ENCODE results near the gene TMEM61. TPM values are rescaled to one million over a fixed set of nuclear protein-coding genes. Genes with fewer than 3 reads are reported as not detected.
"Not testable (repeated sequence)": the region's sequence is repeated elsewhere in the genome, so short reads cannot be mapped to it uniquely, and the experiment has no call there.

The TMEM61 gene
- total and polyA plus RNA-seq, 2 of the 8 experiments (the other 6 are each of a cell fraction or from before 2014, with no cell fraction given), result 0.54 to 1.4 TPM

- not testable (repeated sequence) for H4K91ac ChIP-seq (replicated peaks; ENCODE audit: insufficient read length, low read length); H3K79me1 ChIP-seq (ENCODE audit: low read depth, low read length); H3K9me3 ChIP-seq (ENCODE audit: insufficient read depth in 2 of 2, low read depth in 1 of 2, low read length in 1 of 2); H2BK120ac ChIP-seq (replicated peaks; ENCODE audit: low read depth, low read length); H4K8ac ChIP-seq (ENCODE audit: extremely low read depth, insufficient read depth, low read length); H2BK20ac ChIP-seq (ENCODE audit: low read length); H3K4me1 ChIP-seq (replicated peaks in 1 of 4; ENCODE audit: control insufficient read depth in 3 of 4, insufficient read depth in 4 of 4, low read length in 3 of 4); H3K23ac ChIP-seq (ENCODE audit: insufficient read length); H3K27ac ChIP-seq (ENCODE audit: low read depth, low read length); H3K27me3 ChIP-seq (replicated peaks in 1 of 4; ENCODE audit: control insufficient read depth in 3 of 4, extremely low read depth in 1 of 4, insufficient read depth in 3 of 4, low read length in 3 of 4); H4K5ac ChIP-seq (ENCODE audit: insufficient read length, low read depth, low read length); H2AFZ ChIP-seq (ENCODE audit: low read length); H4K20me1 ChIP-seq (replicated peaks in 1 of 2; ENCODE audit: control insufficient read depth in 1 of 2, insufficient read depth in 2 of 2, low read length in 2 of 2); H3K4me3 ChIP-seq (ENCODE audit: extremely low read depth in 1 of 4, insufficient read depth in 2 of 4, low read depth in 3 of 4, low read length in 4 of 4); H3K79me2 ChIP-seq (ENCODE audit: control insufficient read depth in 1 of 2, insufficient read depth in 2 of 2, low read length in 2 of 2); H2BK15ac ChIP-seq (ENCODE audit: low read length); H3K56ac ChIP-seq (replicated peaks; ENCODE audit: insufficient read length, low read depth, low read length); H2BK12ac ChIP-seq (ENCODE audit: low read depth, low read length); H3K14ac ChIP-seq (ENCODE audit: insufficient read length); H2AK5ac ChIP-seq (ENCODE audit: low read depth, low read length); H3K4ac ChIP-seq (replicated peaks; ENCODE audit: insufficient read length, low read depth, low read length); H3K23me2 ChIP-seq (ENCODE audit: low read depth, low read length); H3K4me2 ChIP-seq (ENCODE audit: insufficient read depth in 1 of 2, low read depth in 2 of 2, low read length in 2 of 2); H3K36me3 ChIP-seq (ENCODE audit: control insufficient read depth in 2 of 4, insufficient read depth in 4 of 4, low read length in 3 of 4); DNase-seq (ENCODE audit: low read depth in 1 of 2, low spot score in 2 of 2); FAIRE-seq; H2BK5ac ChIP-seq (ENCODE audit: low read depth, low read length); H3K9ac ChIP-seq (replicated peaks in 1 of 4; ENCODE audit: extremely low read depth in 1 of 4, low read depth in 3 of 4, low read length in 3 of 4); H3K18ac ChIP-seq (ENCODE audit: extremely low read depth, low read length)
- POLR2A ChIA-PET (ENCODE audit: partially characterized antibody), result interaction anchor here (1.8 kb wide), 1 partner anchor 12 kb away, joined by 5 read pairs; no protein-coding TSS in a partner anchor
- 69% methylated on average over 4 of the region's 4 CpGs; no CpG with 5 or more reads in 1 of the 2 experiments for WGBS, 2 experiments (ENCODE audit: extremely low coverage in 1 of 2, insufficient coverage in 1 of 2, insufficient read length in 1 of 2, insufficient replicate concordance in 2 of 2, low coverage in 1 of 2, low lambda C conversion rate in 2 of 2, missing lambda C conversion rate in 1 of 2)
- CTCF ChIA-PET (ENCODE audit: partially characterized antibody), result interaction anchor here (0.9 to 17.5 kb wide), 11 partner anchors 10 to 82 kb away, joined by 3 to 511 read pairs (median 4); partner anchors contain the start of genes BSND and TMEM61
- 0 out of 2 replicates have a peak, but pooled peaks have one; percentile 34 for TF ChIP-seq BRCA1 (IDR thresholded peaks at IDR 0.05; ENCODE audit: low read depth, low read length)
- TF ChIP-seq YY1 (IDR thresholded peaks at IDR 0.05; ENCODE audit: low read depth, low read length), result peak; percentile 57; the same call in 1 of the 2 replicates
- peak; percentile 47; the same call in 1 of the 2 replicates for TF ChIP-seq CHD2 (IDR thresholded peaks at IDR 0.05; ENCODE audit: low read length)
- peak in 2 of 3 experiments; percentile 22 to 32; a peak in 1 of 4 replicates for TF ChIP-seq CTCF (IDR thresholded peaks at IDR 0.05; ENCODE audit: control extremely low read depth in 1 of 3, insufficient read depth in 1 of 3, low read depth in 1 of 3, low read length in 3 of 3)
- peak; percentile 9 to 10; a peak in 1 of 4 replicates for TF ChIP-seq RAD21 (IDR thresholded peaks at IDR 0.05 in 1 of 2, conservative IDR thresholded peaks at IDR 0.05 in 1 of 2; ENCODE audit: low read depth in 2 of 2, low read length in 2 of 2)
Observed at GRCh38 chr1:54938955-54939354, 41.5 kb upstream of the TMEM61 start.

All from H1 (cell line).